Measurements from ENCODE around the gene MACROD1. TPM values are rescaled to one million over a fixed set of nuclear protein-coding genes. Genes with fewer than 3 reads are reported as not detected.

MACROD1 gene
- total and polyA plus RNA-seq, 10 of the 15 experiments (the other 5 are each of a cell fraction or from before 2014, with no cell fraction given) = 1.2 to 22.7 (median 11.3) TPM; not detected in 1

GRCh38 chr11:64163951-64164350, 2.0 kb downstream of the MACROD1 start:
- Histone ChIP-seq H4K20me1 (ENCODE audit: control insufficient read depth, insufficient read depth) (no peaks in the 10 kb centered on the region), H3K4me3 (no peak overlapping the region), H3K79me2 (ENCODE audit: control insufficient read depth, insufficient read depth, low read length) (no peaks in the 10 kb centered on the region), H3K27ac (ENCODE audit: control insufficient read depth, insufficient read depth) (no peak overlapping the region), H3K9ac (ENCODE audit: control insufficient read depth, insufficient read depth, low read length) (no peak overlapping the region), H3K4me2 (ENCODE audit: control insufficient read depth, insufficient read depth) (no peak overlapping the region), H3K9me3 (replicated peaks; ENCODE audit: control insufficient read depth, insufficient read depth, low read length) (no peaks in the 10 kb centered on the region; the same call in 2 of the 3 replicates), H3K4me1 (ENCODE audit: control insufficient read depth, insufficient read depth, low read length) (peaks cover 4% of the 10 kb centered on the region; the same call in 1 of the 2 replicates), H3K36me3 (ENCODE audit: control insufficient read depth in 2 of 2, insufficient read depth in 2 of 2, low read length in 1 of 2) (no peaks in the 10 kb centered on the region), H2AFZ (ENCODE audit: control insufficient read depth, low read depth, low read length) (no peak overlapping the region), H3K27me3 (replicated peaks in 1 of 2; ENCODE audit: control insufficient read depth in 2 of 2, insufficient read depth in 2 of 2, low read length in 1 of 2) (no peaks in the 10 kb centered on the region)
- FAIRE-seq (no peak), ATAC-seq (no peak), DNase-seq (ENCODE audit: low read depth, low spot score) (no peak)
- BruUV-seq (replicated peaks) = no TSS peak
- RAD21 ChIA-PET (ENCODE audit: unreplicated experiment) = no interaction called here
- SMC1A ChIA-PET (ENCODE audit: uncharacterized antibody, unreplicated experiment) = no interaction called here
- TF ChIP-seq SKIL (IDR thresholded peaks at IDR 0.05; ENCODE audit: low read depth, poor library complexity, severe bottlenecking) (no peak), MYB (IDR thresholded peaks at IDR 0.05; ENCODE audit: borderline replicate concordance, low read depth, low read length) (no peak), MEF2A (IDR thresholded peaks at IDR 0.05; ENCODE audit: insufficient read depth, low read depth, low read length) (no peak), TCF3 (IDR thresholded peaks at IDR 0.05; ENCODE audit: borderline replicate concordance, insufficient read depth, low read depth, low read length) (no peak), DPF2 (IDR thresholded peaks at IDR 0.05) (no peak), NFIC (IDR thresholded peaks at IDR 0.05; ENCODE audit: low read depth, low read length) (no peak), JUNB (IDR thresholded peaks at IDR 0.05) (no peak), ZNF217 (IDR thresholded peaks at IDR 0.05) (no peak), FOS (IDR thresholded peaks at IDR 0.05; ENCODE audit: borderline replicate concordance, extremely low read depth, insufficient read length) (no peak), EP300 (IDR thresholded peaks at IDR 0.05; ENCODE audit: borderline replicate concordance in 1 of 2, control insufficient read depth in 1 of 2, low read depth in 2 of 2, low read length in 2 of 2) (no peak), E2F4 (IDR thresholded peaks at IDR 0.05; ENCODE audit: low read depth, low read length) (no peak), SMAD1 (IDR thresholded peaks at IDR 0.05; ENCODE audit: low read depth, partially characterized antibody) (no peak), YY1 (IDR thresholded peaks at IDR 0.05; ENCODE audit: low read depth, low read length) (no peak), ASH2L (IDR thresholded peaks at IDR 0.05; ENCODE audit: borderline replicate concordance, low read depth) (no peak), PAX5 (IDR thresholded peaks at IDR 0.05; ENCODE audit: borderline replicate concordance, low read depth, low read length) (no peak), MTA2 (IDR thresholded peaks at IDR 0.05; ENCODE audit: low read depth) (no peak), RFX5 (IDR thresholded peaks at IDR 0.05; ENCODE audit: low read depth, low read length) (no peak), WRNIP1 (IDR thresholded peaks at IDR 0.05; ENCODE audit: borderline replicate concordance, low read depth, low read length) (no peak), ZBED1 (IDR thresholded peaks at IDR 0.05; ENCODE audit: borderline replicate concordance) (no peak)
- TF ChIP-seq, protein P1, sequence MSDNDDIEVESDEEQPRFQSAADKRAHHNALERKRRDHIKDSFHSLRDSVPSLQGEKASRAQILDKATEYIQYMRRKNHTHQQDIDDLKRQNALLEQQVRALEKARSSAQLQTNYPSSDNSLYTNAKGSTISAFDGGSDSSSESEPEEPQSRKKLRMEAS (IDR thresholded peaks at IDR 0.05; ENCODE audit: low read depth, low read length) = no peak
- POLR2A ChIA-PET = no interaction called here
- in situ Hi-C loops (cut with MboI) (no loop called here), intact Hi-C loops (cut with micrococcal nuclease; ENCODE audit: unreplicated experiment) (no loop called here)
- CTCF ChIA-PET = interaction anchor here (1.3 to 2.2 kb wide), 2 partner anchors 11 to 16 kb away, joined by 5 to 6 read pairs; no protein-coding TSS in a partner anchor
- 79% methylated on average over 5 of the region's 5 CpGs for WGBS (ENCODE audit: insufficient coverage, insufficient replicate concordance, low lambda C conversion rate, missing lambda C conversion rate)

Data from GM12878 (cell line).